Stromal cell of bone marrow (primary cell): Measurements from ENCODE around the gene KLF13.

Experiments used
- DNase-seq: peaks from one replicate; pipeline ENCODE4 v3.0.0-alpha.2; 2012; ENCODE audit warnings: low read depth

KLF13 gene

GRCh38 chr15:31362886-31363285 is 36.3 kb downstream of the KLF13 start:
- no peak for DNase-seq

DNA sequence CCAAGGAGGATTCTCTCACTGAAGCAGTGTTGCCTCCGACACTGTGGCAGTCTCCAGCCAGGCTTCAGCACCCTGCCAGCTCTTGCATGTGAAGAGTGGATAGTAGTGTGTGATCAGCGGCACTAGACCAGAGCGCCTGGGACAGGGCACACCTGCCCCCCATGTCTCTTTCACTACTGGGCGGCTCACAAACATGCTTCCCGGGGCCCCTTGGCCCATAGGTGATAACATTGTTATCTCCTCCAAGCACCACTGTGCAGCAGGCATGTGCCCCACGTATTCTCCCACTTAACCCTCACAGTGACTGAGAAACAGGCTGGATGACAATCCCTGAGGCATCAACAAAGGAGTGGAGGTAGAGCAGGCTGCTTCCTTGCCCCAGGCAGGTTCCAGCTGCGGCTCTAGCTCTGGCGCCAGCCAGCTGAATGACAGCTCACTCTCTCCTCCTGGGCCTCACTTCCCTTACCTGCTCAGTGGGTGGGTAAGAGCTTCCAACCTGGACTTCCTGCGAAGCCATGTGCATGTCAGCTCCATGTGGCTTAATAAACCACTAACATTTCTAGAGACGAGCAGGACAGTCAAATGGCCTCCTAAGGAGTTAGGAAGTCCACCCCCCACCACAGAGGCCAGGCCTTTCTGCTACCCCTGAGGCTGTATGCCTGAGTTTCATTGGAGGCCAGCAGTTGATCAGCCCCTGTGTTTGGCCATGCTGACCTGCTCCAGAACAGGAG is 37.8 kb downstream of the KLF13 start:
- no peak for DNase-seq

GRCh38 chr15:31365032-31365654 is 38.5 kb downstream of the KLF13 start:
- no peak for DNase-seq

GRCh38 chr15:31365655-31366127 is 39.1 kb downstream of the KLF13 start:
- DNase-seq = peak; percentile 65

DNA sequence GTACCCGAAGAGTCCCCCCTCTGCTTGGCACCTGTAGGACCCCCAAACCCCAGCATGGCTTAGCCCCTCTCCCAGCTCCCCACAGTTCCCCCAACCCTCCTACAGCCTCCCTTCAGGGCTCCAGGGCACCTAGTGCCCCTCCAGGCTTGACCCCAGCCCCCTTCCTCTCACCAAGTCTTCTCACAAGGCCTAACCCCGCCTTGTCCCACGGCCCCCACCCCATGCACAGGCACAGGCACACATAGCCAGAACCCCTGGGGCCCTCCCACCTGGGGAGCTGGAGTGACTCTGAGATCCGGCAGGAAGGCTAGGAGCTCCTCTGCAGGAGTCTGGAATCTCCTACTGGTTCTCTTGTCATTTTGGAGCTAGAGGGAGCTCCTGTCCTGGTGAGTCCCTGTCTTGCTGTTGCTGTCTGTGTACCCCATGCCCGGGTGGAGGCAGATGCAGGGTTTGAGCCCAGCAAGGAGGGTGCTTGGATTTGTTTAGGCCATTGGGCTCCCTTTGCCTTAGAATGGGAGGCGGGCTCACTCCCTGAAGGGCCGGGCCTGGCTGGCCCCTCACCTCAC is 39.6 kb downstream of the KLF13 start:
- DNase-seq = no peak

DNA sequence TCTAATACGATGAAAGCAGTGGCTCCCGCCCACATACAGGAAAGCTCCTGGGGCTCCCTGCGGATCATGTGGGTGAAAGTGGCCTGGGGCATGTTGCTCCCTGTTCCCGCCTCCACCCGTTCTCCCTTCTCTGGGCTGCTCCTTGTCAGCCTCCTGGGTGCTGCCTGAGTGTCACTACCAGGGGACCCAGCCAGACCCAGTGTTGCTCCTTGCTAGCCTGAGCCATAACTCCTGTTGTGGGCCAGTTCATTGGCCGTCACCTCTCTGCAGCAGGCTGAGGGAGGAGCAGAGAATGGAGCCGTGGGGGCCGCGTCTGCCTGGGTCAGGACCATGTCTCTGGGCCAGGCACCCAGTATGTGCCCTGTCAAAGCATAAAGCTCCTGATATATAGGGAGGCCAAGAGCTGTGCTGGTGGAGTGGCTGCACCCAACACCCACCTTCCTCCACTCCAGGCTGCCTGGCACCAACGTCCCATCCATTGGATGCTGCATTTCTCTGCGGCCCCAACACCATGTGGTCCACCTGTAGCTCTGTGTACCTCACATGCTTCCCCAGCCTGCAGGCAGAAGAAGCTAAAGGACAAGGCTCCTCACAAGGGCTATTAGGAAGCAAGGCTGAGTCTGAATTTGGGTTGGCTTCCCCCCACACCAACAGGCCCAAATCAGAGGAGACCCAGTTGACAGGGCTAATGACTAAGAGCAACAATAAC is 40.5 kb downstream of the KLF13 start:
- DNase-seq = no peak

DNA sequence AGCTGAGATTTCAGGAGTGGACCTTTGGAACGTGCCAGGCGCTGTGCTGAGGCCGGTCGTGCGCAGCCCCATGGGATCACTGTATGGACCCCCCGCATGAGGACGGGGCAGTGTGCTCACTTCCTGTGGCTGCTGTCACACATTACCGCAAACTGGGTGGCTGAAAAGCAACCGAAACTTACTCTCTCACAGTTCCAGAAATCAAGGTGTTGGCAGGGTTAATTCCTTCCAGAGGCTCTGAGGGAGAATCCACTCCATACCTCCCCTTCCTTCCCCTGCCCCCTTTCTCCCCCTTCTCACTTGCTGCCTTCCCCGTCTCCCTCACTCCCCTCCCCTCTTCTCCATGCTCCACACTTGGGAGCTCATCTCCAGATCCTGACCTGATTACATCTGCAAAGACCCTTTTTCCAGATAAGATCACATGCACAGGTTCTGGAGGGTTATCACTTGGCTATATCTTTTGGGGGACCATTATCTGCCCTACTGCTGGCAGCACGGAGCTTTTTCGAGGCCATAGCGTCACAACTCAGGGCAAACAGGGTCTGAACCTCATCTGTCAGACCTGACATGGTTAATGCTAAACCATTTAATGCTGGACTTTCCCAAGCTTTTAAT is 41.2 kb downstream of the KLF13 start:
- no peak for DNase-seq

DNA sequence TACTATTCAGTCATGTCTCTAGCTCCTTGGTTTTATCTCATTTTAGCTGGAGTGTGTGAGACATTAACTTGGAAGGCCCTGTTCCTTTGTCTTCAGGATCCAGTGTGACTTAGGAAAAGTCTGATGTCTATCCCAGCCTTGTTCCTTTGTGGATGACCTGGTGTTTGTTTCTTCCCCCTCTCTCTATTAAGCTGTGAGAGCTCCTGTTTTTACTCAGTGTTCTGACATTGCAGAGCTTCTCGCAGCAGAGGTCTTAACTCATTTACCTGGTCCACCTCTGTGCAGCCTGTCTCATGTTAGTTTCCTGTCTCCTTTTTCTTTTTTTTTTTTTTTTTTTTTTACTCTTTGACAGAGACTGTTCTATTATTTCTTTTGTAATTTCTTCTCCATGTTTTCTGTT is 43.1 kb downstream of the KLF13 start:
- DNase-seq = no peak

DNA sequence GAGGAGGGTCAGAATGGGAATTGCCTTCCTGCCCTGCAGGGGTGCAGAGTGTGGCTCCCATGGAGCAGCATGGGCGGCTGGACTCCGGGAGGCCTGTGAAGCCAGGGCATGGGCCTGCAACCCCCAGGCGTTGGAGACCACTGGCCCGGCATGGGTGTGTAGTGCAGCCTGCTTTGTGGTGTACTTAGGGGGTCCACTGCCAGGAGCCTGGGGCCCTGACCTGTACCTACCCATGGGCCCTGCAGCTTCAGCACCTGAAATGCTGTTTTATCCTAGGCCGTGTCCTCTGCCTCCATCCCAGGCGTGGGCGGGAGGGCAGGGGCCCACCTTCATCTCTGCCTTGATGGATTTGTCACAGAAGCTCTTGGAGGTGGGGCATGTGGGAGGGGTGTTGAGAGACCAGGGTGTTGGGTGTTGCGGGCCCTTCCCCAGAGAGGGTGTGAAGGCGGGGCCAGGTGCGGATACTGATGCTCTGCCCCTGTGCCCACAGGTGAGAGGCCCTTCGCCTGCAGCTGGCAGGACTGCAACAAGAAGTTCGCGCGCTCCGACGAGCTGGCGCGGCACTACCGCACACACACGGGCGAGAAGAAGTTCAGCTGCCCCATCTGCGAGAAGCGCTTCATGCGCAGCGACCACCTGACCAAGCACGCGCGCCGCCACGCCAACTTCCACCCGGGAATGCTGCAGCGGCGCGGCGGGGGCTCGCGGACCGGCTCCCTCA is 45.0 kb downstream of the KLF13 start:
- no peak for DNase-seq

DNA sequence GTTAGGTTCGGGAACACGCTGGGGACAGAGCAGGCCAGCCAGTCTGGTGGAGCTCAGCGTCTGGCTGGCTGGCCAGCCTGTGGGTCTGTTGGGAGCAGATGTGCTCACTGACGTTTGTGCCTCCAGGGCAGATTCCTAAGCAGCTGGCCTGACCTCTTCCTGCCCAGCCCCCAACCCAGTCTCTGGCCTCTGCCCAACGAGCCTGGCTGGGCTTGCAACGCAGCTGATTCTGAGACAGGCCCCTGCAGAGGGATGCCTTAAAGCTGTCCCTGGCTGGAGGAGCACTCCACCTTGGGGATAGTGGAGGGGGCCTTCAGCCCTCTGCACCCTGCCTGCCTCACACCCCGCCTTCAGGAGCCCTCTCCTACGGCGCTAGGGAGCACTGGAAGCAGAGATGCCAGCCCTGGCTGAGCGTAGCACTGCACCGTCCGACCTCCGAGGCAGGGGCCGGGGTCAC is 46.0 kb downstream of the KLF13 start:
- no peak for DNase-seq

DNA sequence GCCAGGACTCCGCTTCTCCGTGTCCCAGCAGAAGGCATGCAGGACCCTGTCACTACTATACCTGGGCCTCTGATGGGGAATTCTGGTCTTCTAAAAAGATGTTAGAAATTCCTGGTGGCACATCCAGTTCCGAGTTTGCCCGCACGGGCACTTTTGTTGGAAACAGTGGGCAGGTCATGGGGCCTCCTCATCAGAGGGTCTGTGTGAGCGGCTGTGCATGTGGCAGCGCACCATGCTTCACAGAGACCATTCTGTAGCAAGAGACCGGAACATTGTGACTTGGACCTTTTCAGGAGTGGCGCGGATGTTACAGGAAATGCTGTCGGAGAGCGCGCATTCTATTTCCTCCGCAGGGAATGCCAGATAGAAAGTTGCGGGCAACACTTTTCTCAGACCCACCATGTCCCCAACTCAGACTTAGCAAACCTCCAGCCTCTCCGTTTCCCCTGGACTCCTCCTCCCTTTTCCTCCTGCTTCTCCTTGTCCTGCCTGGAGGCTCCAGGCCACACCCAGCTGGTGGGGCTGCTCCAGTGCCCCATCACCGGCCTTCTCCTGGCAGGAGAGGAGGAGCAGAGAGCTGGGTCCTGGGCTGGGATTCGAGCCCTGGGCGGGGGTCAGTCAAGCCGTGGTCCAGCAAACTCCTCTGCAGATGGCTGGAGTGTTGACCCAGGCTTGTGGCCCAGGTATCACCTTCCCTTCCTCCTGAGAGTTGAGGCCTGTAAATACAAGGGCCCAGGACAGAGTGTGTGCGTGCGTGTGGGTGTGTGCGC is 46.6 kb downstream of the KLF13 start:
- DNase-seq = no peak

DNA sequence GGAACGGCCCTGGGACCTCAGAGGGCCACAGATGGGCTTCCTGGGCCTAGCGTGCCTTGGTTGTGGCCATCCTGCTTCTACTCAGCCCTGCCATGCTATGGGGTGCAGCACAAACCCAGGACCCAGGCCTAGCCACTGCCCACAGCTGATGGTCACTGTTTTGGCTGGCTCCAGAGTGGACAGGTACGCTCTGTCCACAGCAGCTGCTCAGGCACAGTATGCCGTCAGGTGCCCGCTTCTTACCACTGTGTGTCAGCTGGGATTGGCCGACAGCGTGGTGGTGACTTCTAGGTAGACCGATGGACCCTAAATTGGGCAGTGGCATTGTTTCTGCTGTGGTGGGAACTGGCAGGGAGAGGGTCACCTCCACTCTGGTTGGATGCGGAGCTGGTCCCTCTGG is 47.3 kb downstream of the KLF13 start:
- no peak for DNase-seq

DNA sequence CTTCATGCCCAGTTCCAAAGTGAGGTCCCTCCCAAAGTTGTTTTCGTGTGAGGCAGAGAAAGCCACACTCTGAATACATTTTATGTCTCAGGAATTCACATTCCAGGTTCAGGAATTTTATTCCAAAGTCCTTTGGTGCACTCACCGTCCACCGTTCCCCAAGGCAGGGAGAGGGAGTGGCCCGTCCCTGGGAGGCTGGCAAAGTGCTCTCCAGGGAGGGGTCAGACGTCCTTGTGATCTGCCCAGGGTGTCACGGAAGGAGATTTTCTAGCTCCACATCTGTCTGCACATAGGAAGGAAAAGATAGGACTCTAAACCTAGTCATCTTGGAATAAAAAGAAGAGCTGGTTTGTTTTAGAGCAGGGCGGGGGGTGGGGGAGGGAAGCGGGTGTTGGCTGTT is 47.9 kb downstream of the KLF13 start:
- DNase-seq = no peak

GRCh38 chr15:31374986-31375385 is 48.4 kb downstream of the KLF13 start:
- DNase-seq = no peak

DNA sequence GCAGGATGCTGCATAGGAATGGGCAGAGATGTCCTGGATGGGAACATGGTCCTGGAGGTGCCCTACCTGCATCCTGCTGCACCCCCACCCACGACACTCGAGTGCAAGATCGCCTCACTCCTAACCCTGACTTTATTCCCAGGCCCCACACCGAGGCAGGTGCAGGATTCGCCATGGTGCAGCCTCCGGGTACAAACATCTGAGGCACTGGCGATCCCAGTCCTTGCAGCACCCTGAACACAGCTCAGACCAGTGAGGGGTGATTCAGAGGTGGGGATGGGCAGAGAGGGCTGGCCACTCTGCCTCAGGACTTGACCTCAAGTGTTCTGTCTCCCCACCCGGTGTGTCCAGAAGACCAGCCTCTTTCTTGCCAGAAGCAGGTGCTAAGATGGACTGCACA is 49.1 kb downstream of the KLF13 start:
- no peak for DNase-seq

GRCh38 chr15:31376511-31376910 is 49.9 kb downstream of the KLF13 start:
- DNase-seq = no peak

- no peak for DNase-seq
These were observed 50.4 kb downstream of the KLF13 start for GRCh38 chr15:31377030-31377429.

- DNase-seq = no peak
These were observed 51.8 kb downstream of the KLF13 start for GRCh38 chr15:31378363-31378903.

DNA sequence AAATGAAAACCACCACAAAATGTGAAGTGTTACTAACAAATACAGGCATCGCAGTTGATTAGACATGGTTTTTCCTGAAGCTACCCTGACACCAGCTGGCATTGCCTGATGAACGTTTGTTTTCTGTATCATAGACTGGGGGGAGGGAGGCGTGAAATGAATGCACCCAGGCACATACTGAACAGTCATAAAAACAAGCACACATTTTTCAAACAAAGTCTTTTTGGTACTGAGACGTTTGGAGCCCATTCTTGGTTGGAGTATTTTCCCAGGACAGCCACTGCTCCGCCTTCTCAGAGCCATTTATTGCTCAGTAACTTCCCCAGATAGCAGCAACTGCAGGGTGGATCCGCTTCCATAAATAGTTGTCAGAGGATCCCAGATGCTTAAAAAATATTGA is 52.4 kb downstream of the KLF13 start:
- DNase-seq = no peak

DNA sequence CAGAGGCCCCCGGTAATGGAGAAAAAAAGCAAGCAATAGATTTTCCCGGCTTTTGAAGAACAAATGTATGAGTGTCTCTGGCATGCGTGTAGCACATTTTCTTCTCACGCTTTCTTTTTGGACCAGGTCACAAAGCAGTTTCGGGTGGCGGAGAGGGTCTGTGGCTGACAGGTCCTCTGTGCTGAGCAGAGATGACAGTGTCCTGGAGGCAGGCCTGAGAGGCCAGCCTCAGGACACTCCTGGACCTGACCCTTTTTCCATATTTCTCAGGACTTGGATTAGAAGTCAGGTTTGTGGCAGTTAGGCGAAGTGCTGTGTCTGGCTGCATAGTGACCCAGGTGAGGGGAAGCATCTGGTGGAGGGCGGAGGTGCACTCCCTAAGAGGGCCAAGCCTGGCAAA is 52.9 kb downstream of the KLF13 start:
- DNase-seq = no peak
